Suprapubic skin (tissue), 4 donors: Measurements from ENCODE around the gene WASF2.

Experiments
- EP300 ChIP-seq: sonication (generic); formaldehyde crosslinking; IDR thresholded peaks from one replicate; pipeline ENCODE4 v1.6.1; 2017; ENCODE audit warnings: antibody characterized with exemption
- POLR2A ChIP-seq, 2 donors: fragments of 450-650 bp; IDR thresholded peaks; one replicate each; pipeline ENCODE4 v1.6.1; 2017; ENCODE audit warnings: antibody characterized with exemption in 2 of 2, mild to moderate bottlenecking in 2 of 2, moderate library complexity in 2 of 2
- POLR2AphosphoS5 ChIP-seq, 3 donors: sonication (generic); formaldehyde crosslinking; IDR thresholded peaks; one replicate each; pipeline ENCODE4 v1.6.1; 2017; ENCODE audit warnings: antibody characterized with exemption in 3 of 3
- TF ChIP-seq, protein P1 (sequence below), 2 donors: fragments of 200-600 bp in 1 of 2; fragments of 450-650 bp in 1 of 2; sonication (generic) in 1 of 2; IDR thresholded peaks; one replicate each; pipeline ENCODE4 v1.5.1; 2016 to 2019; ENCODE audit warnings: antibody characterized with exemption in 2 of 2, mild to moderate bottlenecking in 1 of 2, moderate library complexity in 1 of 2

DNA sequence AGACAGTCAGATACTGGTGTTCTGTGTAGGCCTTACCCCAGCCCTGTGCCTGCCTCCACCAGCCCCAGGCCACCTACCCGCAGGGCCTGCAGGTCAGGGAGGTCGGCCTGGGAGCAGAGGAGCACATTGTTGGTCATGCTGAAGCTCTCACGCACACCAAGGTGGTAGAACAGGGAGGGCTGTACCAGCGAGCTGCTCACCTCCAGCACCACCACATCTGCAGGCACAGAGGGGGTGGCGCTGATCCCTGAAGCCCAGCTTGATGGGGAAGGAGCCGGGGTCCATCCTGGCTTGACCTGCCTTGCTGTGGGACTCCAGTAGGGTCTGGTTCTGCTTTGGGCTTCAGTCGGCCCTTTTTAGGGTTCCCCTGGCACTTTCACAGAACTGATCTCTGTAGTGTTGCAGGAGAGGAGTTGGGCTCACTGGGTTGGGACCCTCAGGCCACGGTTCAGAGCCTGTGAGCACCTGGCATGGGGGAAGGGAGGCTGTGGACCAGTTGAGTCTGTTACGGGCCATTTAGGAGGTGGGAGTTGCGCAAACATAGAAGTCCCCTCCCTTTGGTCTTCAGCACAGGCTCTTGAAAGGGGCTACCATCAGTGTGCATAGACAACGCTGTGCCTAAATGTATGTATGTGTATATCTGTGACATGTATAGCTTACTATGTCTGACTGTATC is 125.1 kb downstream of the WASF2 start:
- TF ChIP-seq, protein P1, sequence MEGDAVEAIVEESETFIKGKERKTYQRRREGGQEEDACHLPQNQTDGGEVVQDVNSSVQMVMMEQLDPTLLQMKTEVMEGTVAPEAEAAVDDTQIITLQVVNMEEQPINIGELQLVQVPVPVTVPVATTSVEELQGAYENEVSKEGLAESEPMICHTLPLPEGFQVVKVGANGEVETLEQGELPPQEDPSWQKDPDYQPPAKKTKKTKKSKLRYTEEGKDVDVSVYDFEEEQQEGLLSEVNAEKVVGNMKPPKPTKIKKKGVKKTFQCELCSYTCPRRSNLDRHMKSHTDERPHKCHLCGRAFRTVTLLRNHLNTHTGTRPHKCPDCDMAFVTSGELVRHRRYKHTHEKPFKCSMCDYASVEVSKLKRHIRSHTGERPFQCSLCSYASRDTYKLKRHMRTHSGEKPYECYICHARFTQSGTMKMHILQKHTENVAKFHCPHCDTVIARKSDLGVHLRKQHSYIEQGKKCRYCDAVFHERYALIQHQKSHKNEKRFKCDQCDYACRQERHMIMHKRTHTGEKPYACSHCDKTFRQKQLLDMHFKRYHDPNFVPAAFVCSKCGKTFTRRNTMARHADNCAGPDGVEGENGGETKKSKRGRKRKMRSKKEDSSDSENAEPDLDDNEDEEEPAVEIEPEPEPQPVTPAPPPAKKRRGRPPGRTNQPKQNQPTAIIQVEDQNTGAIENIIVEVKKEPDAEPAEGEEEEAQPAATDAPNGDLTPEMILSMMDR (IDR thresholded peaks at IDR 0.05) = no peak
- TF ChIP-seq POLR2A (IDR thresholded peaks at IDR 0.05) (no peak), EP300 (no peak), POLR2AphosphoS5 (IDR thresholded peaks at IDR 0.05) (no peak)
